Omental fat pad (tissue), 4 donors: ENCODE measurements around the gene BCLAF1. TPM values are rescaled to one million over a fixed set of nuclear protein-coding genes. Genes with fewer than 3 reads are reported as not detected.
"Not testable (repeated sequence)": the region's sequence is repeated elsewhere in the genome, so short reads cannot be mapped to it uniquely, and the experiment has no call there.

Experiments
- ATAC-seq: fragments of 150-250 bp; one replicate; pipeline ENCODE4 v1.9.1; 2016; ENCODE audit warnings: mild to moderate bottlenecking, moderate library complexity; ENCODE audit not compliant: low FRiP score
- DNase-seq: peaks from one replicate; pipeline ENCODE4 v3.0.0-alpha.2; 2019; ENCODE audit warnings: low spot score
- total RNA-seq, 4 donors: library from RNA; depleted of rRNA; stranded (reverse); fragments of >200 nt; gene quantifications; one replicate each; pipeline ENCODE4 v1.1.0, GENCODE V29; 2016
- TF ChIP-seq, protein P1 (sequence below), 3 donors: fragments of 450-650 bp; IDR thresholded peaks; one replicate each; pipeline ENCODE4 v1.5.1; 2016 to 2017; ENCODE audit warnings: antibody characterized with exemption in 3 of 3, mild to moderate bottlenecking in 3 of 3, moderate library complexity in 2 of 3

BCLAF1 gene
- total RNA-seq, 4 donors from 2014 or later, result 95.2 to 168 (median 148) TPM

DNA sequence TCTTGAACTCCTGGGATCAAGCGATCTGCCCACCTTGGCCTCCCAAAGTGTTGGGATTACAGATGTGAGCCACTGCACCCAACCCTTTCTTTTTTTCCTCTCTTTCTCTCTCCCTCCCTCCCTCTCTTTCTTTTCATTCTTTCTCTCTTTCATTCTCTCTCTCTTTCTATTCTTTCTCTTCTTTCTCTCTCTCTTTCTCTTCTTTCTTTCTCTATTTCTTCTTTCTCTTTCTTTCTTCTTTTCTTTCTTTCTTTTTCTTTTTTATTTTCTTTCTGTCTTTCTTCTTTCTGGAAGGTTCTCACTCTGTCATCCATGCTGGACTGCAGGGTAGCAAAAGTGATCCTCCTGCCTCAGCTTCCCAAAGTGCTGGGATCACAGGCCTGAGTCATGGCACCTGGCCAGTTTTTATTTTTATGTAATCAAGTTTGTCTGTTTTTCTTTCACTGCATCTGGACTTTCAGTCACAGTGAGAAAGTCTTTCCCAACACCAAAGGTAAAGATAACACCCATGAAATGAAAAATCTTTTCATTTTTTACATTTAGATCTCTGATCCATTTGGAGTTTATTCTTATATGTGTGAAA is 20.2 kb upstream of the BCLAF1 start:
- TF ChIP-seq, protein P1, sequence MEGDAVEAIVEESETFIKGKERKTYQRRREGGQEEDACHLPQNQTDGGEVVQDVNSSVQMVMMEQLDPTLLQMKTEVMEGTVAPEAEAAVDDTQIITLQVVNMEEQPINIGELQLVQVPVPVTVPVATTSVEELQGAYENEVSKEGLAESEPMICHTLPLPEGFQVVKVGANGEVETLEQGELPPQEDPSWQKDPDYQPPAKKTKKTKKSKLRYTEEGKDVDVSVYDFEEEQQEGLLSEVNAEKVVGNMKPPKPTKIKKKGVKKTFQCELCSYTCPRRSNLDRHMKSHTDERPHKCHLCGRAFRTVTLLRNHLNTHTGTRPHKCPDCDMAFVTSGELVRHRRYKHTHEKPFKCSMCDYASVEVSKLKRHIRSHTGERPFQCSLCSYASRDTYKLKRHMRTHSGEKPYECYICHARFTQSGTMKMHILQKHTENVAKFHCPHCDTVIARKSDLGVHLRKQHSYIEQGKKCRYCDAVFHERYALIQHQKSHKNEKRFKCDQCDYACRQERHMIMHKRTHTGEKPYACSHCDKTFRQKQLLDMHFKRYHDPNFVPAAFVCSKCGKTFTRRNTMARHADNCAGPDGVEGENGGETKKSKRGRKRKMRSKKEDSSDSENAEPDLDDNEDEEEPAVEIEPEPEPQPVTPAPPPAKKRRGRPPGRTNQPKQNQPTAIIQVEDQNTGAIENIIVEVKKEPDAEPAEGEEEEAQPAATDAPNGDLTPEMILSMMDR (IDR thresholded peaks at IDR 0.05), result no peak
- no peak for DNase-seq
- ATAC-seq, result no peak

DNA sequence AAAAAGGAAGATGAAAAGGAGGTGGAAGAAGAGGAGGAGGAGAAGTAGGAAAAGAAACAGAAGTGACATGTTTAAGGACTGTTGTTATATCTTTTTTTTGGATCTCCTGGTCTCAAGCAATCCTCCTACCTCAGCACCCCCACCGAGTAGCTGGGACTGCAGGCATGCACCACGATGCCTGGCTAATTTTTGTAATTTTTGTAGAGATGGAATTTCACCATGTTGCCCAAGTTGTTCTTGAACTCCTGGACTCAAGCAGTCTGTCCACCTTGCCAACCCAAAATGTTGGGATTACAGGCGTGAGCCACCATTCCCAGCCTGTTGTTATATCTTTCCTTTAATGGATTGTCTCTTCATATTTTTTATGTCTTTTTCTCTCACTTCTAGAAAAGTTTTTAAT is 19.5 kb upstream of the BCLAF1 start:
- TF ChIP-seq, protein P1 (IDR thresholded peaks at IDR 0.05), result no peak
- no peak for ATAC-seq
- no peak for DNase-seq

DNA sequence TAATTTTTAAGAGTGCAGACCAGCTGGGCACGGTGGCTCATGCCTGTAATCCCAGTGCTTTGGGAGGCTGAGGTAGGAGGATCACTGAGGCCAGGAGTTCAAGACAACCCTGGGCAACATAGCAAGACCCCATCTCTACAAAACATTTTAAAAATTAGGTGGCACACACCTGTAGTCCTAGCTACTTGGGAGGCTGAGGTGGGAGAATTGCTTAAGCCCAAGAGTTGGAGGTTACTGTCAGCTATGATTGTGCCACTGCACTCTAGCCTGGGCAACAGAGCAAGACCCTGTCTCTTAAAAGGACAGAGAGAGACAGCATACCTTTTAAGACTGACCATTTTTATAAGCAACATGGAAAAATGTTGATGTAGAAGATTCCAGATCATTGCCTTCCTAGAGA is 18.8 kb upstream of the BCLAF1 start:
- ATAC-seq, DNase-seq: not testable (repeated sequence)

DNA sequence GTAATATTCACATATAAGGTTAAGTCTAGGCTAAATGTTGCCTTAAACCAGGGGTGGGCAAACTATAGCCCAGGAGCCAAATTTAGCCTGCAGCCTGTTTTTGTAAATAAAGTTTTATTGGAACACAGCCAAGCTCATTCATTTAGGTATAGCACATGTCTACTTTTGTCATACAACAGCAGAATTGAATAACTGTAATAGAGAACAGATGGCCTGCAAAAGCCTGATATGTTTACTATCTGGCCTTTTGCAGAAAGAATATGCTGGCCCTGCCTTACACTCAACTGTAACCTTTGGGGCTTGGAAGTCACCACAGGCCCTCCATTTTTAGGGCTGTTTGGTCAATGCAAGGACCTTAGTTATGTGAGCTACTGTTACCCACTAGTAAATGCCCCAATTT is 17.7 kb upstream of the BCLAF1 start:
- no peak for ATAC-seq

DNA sequence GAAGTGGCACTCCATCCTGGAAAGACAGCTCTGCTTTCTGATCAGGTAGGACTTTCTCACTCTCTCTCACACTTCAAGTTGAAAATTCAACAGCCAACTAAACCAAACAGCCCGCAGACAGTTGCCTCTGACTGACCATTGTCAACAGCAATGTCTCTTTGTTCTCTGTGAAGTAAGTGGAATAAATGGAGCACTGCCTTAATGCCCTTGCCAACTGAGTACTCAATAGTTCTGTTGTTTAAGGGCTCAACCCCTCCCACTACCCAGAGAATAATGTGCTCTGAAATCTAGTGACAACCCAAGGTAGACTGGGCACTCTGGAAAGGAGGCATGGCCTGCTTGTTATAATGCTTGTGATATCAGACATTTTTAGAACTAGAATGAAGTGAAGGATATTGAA is 16.8 kb upstream of the BCLAF1 start:
- no peak for ATAC-seq
- TF ChIP-seq, protein P1 (IDR thresholded peaks at IDR 0.05), result no peak
- no peak for DNase-seq

More for the DNA sequence above, 17.7 kb upstream of the BCLAF1 start:
- TF ChIP-seq, protein P1 (IDR thresholded peaks at IDR 0.05), result no peak
- DNase-seq, result no peak

DNA sequence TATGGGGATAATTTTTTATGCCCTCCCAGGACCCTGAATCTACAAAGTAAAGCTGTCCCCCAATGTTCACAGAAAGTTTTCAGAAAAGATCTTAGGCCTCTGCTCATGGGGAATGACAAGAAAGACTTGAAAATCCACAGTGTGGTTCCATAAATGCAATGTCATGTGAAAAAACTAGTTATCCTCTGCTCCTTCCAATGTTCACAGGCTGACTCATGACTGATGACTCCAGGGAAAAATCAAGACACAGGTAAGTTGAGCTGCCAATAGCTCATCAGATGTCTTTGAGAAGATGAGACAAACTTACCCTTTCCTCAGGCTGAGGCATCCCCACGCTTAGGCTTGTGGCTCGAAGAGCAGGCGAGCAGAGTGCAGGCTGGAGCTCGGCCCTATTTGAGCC is 14.8 kb upstream of the BCLAF1 start:
- TF ChIP-seq, protein P1 (IDR thresholded peaks at IDR 0.05), result no peak
- no peak for ATAC-seq
- DNase-seq, result no peak

DNA sequence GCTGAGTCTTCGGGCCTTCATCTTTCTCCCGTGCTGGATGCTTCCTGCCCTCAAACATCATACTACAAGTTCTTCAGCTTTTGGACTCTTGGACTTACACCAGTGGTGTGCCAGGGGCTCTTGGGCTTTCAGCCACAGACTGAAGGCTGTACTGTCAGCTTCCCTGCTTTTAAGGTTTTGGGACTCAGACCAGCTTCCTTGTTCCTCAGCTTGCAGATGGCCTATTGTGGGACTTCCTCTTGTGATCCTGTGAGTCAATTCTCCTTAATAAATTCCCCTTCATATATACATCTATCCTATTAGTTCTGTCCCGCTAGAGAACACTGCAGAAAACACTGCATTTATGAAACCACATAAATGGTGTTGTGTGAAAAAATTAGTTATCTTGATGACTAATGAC is 13.9 kb upstream of the BCLAF1 start:
- ATAC-seq, result no peak
- TF ChIP-seq, protein P1 (IDR thresholded peaks at IDR 0.05), result no peak
- no peak for DNase-seq
